IPS-11a (cell line): Measurements from ENCODE around the gene EPB41L3.

Experiments used
- H3K4me3 ChIP-seq: one replicate; pipeline ENCODE4 v1.5.1; 2013; ENCODE audit warnings: low read depth, low read length, control low read depth

Gene EPB41L3

GRCh38 chr18:5419030-5419429 is 124.8 kb downstream of the EPB41L3 start:
- H3K4me3 ChIP-seq: no peak overlapping the region

- no peak overlapping the region for H3K4me3 ChIP-seq
Measured at GRCh38 chr18:5417342-5417741, 126.5 kb downstream of the EPB41L3 start.

DNA sequence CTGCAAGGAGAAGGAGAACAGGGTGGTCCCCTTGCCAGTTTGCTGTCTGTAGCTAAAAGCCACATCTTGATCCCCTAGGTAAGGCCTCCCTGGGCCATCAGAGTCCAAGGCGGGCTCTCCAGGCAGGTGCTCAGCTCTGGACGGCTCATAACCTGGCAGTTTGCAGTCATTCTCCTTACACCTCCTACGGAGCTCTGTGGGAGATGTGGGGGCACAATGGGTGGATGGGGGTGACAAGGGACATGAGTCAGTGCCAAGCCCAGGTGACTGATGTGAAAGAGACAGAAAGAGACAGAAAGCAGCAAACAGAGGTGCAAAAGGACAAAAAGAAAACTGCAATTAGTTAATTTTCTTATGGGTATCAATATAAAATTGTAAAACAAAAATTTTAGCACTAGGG is 127.7 kb downstream of the EPB41L3 start:
- H3K4me3 ChIP-seq: no peak overlapping the region

- no peak overlapping the region for H3K4me3 ChIP-seq
Measured at GRCh38 chr18:5415665-5416064, 128.1 kb downstream of the EPB41L3 start.

DNA sequence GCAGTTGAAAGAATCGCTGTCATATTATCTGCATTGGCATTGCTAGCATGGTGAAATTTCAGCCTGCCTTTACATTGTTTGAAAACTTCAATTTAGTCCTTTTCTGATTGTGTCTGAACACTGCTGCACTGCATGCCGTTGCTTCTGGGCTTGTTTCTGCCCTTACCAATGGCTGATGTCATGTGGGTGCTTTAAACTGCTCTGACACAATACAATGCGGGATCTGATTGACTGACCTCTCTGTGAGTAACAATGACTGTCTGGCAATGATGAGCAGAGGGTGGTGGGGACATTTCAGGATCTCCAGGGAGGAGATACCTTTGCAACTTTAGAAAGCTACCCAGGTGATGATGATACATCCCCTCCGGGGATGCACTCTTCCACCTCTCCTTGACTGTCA is 128.8 kb downstream of the EPB41L3 start:
- H3K4me3 ChIP-seq: no peak overlapping the region

DNA sequence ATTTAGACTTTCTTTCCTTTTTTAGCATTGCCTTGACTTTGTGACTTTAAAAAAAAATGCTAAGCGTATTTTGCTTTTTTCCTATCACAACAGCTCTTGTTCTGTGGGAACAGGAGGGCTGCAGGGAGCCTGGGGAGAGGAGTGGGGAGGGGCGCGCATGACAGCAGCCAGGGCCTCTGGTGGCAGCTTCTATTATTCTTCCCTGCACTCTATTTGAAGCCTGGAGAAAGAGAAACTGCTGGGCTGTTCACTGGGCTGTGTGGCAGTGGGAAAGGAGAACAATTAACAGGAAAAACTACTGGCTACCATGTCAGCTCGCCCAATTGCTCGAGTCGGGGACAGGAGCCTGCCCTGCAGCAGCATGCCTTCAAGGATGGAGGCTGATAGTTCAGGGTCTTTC is 129.3 kb downstream of the EPB41L3 start:
- H3K4me3 ChIP-seq: no peak overlapping the region

GRCh38 chr18:5413447-5413846 is 130.3 kb downstream of the EPB41L3 start:
- no peak overlapping the region for H3K4me3 ChIP-seq

DNA sequence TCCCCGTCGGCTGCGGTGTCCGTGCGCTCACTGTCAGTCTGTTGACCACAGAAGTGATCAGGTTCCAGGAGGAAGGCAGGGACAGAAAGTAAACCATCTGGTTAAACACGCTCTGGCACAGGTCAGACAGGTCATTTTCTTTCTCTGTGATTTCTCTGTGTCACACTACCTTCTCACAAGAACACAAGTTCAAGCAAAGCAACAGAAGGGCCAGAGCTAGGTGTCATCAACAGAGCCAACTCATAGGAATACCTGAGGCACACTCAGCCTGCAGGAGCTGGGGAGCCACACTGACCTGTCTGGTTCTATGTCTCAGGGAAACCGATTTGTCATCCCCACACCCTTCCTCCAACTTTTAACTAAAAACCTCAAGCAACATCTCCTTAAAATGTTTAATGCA is 133.2 kb downstream of the EPB41L3 start:
- no peak overlapping the region for H3K4me3 ChIP-seq

DNA sequence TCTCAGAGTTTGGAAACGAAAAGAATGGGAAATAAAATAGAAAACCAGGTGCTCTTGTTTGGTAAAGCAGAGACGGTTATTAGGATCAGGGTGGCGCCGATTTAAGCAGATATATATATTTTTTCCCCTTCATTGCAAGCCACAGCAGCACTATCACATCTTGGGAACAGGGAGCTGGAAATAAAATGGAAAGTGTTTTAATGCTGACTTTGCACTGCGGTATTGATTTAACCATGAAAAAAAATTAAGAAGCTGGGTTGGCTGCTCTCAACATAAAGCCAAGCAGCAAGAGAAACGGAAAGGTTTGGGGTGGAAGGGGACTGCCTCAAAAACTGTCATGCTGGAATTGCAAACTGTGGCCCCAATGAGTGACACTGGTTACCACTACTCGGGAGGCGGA is 145.5 kb downstream of the EPB41L3 start:
- H3K4me3 ChIP-seq: no peak overlapping the region

GRCh38 chr18:5397102-5397501 is 146.7 kb downstream of the EPB41L3 start:
- H3K4me3 ChIP-seq: no peak overlapping the region

DNA sequence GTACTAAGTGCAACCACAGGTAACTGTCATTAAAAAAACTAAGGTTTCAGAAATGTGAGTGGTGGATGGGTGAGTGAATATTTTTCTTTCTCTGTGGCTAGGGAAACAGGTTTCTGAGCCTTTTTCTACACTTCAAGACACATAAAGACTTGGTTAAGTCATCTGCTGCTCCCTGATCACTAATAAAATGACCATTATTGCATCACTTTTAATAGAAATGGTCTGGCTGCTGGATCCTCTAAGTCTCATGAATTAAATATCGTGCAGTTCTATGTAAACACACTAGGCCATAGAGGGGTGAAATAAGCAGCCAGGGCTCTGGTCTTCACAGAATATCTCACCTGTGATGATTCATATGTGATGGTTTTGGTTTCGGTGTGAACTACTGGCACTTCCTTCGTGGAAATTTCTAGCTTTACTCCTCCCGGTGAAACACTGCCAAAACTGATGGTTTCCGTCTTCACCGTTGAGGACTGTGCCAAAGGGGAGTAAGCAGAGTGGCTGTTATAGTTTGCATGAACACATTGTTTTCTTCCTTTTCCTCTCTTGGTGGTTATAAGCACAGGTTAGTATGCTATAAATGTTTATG is 147.8 kb downstream of the EPB41L3 start:
- no peak overlapping the region for H3K4me3 ChIP-seq

DNA sequence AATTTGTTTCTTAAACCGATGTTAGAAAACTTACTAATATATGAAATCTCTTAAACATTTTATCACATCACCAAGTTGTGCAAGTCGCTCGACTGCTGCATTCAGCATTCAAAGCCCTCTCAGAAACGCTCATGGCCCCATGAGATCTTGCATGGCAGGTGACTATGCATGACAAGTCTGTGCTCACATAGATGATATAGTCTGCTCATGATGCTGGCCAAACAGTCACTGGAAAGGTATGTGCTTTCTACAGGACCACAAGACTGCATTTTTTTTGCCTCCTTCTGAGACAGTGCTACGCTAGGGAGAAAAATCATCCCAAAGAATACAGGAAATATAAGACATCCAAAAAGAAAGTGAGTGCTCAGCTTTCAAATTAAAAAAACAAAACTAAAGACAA is 150.0 kb downstream of the EPB41L3 start:
- H3K4me3 ChIP-seq: no peak overlapping the region

- no peak overlapping the region for H3K4me3 ChIP-seq
Measured at GRCh38 chr18:5391409-5391808, 152.4 kb downstream of the EPB41L3 start.

DNA sequence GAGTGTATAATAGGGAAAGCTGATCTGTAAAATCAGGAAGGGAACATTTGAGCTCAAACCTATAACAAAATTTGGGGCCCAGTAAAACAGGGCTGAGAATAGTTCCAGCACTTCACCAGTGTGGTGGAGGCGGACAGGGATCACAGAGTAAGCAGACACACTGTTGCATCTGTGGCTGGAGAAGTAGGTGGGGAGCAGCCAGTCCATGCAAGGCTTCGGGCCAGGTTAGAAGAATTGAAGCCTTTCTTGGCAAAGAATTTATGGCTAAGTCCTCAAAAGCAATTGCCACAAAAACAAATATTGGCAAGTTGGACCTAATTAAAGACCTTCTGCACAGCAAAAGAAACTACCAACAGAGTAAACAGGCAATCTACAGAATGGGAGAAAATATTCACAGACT is 154.4 kb downstream of the EPB41L3 start:
- H3K4me3 ChIP-seq: no peak overlapping the region

DNA sequence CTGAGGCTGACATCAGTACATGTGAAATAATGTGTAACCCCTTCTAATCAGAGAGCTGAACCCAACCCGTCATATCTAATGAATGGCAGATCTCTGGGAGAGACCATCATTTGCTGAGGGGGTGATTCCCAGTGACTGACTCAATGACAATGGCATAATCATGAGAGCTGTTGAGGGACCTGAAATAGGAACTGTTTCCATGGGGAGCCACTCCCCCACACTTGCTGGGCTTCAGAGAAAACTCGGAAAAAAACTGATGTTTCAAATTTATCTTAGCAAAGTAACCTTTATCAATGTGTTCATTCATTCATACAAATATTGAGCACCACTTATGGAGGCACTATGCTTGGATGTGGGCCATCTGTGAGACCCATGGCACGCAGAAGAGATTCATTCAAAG is 154.9 kb downstream of the EPB41L3 start:
- H3K4me3 ChIP-seq: no peak overlapping the region

GRCh38 chr18:5380586-5380985 is 163.2 kb downstream of the EPB41L3 start:
- no peak overlapping the region for H3K4me3 ChIP-seq

DNA sequence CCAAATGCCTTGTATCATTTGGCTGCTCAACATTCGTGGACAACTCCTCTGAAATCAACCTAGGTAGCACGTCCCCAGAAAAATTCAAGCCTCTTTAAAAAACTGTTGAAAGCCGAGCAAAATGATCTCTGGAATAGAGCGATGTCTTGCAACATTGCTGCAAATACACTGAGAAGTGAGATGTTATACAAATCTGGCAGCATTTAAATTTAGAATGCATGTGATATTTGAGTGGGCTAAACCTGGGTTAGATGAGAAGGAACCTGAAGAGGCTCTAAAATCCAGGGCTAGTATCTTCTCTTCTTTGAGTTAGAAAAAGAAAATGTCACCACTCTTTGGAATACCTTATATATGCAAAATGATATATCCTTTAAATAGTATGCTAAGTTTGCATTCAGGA is 166.8 kb downstream of the EPB41L3 start:
- no peak overlapping the region for H3K4me3 ChIP-seq

- no peak overlapping the region for H3K4me3 ChIP-seq
Measured at GRCh38 chr18:5370332-5370731, 173.5 kb downstream of the EPB41L3 start.

DNA sequence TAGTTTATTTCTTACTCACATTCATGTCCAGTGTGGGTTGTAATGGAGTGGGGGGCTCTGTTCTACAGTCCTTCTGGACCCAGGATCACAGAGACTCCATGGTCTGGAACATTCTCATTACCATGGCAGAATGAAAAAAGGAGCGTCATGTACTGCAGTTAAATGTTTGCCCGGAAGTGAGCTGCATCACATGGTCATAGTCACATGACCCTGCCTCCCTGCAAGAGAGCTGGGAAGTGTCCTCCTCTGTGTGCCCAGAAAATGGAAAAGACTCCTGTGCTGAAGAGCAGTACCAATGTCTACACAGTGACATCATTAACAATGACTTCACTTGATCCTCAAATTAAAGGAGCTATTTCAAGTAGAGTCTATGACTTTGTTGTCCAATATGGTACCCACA is 174.3 kb downstream of the EPB41L3 start:
- no peak overlapping the region for H3K4me3 ChIP-seq

GRCh38 chr18:5365443-5365842 is 178.4 kb downstream of the EPB41L3 start:
- H3K4me3 ChIP-seq: no peak overlapping the region

GRCh38 chr18:5350636-5351035 is 193.2 kb downstream of the EPB41L3 start:
- no peak overlapping the region for H3K4me3 ChIP-seq
